Mammary epithelial cell (primary cell): Measurements from ENCODE around the gene TSSC4.

Experiments
- EZH2 ChIP-seq: IDR thresholded peaks from 2 replicates; pipeline ENCODE4 v1.6.1; 2012; ENCODE audit warnings: low read length, inconsistent platforms, borderline replicate concordance
- TF ChIP-seq, protein P1 (sequence below), 2 donors: IDR thresholded peaks in 1 of 2; conservative IDR thresholded peaks in 1 of 2; 2 replicates each; pipeline ENCODE4 v1.5.1; 2011 to 2012; ENCODE audit warnings: inconsistent platforms in 2 of 2, low read length in 2 of 2, mild to moderate bottlenecking in 2 of 2, control low read depth in 1 of 2, low read depth in 1 of 2; ENCODE audit not compliant: insufficient read depth in 1 of 2; ENCODE audit errors: extremely low read depth in 1 of 2

DNA sequence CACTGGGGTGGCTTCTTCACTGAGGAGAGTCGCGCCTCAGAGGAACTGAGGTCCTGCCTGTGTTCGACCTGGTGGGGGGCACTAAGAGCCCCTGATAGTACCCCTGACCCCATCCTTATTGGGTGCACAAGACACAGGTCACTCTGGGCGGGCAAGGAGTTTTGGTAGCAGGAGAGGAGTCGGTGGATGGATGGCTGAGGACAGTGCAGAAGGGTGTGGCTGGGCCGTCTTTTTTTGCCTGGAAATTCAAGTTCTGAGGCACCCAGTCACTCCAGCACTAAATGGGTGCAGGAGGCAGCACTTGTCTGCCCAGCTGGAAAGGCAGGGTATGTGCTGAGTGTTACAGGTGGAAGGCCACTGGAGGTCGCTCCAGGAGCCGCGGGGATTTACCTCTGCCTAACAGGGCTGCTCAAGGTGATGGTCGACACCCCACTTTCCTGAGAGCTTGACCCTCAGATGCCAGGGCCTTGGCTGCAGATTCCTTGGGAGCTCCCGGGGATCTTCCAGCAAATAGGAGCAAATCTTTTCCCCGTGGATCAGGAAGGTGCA is 960 bp downstream of the TSSC4 start:
- TF ChIP-seq EZH2 = no peak
- TF ChIP-seq, protein P1, sequence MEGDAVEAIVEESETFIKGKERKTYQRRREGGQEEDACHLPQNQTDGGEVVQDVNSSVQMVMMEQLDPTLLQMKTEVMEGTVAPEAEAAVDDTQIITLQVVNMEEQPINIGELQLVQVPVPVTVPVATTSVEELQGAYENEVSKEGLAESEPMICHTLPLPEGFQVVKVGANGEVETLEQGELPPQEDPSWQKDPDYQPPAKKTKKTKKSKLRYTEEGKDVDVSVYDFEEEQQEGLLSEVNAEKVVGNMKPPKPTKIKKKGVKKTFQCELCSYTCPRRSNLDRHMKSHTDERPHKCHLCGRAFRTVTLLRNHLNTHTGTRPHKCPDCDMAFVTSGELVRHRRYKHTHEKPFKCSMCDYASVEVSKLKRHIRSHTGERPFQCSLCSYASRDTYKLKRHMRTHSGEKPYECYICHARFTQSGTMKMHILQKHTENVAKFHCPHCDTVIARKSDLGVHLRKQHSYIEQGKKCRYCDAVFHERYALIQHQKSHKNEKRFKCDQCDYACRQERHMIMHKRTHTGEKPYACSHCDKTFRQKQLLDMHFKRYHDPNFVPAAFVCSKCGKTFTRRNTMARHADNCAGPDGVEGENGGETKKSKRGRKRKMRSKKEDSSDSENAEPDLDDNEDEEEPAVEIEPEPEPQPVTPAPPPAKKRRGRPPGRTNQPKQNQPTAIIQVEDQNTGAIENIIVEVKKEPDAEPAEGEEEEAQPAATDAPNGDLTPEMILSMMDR (conservative IDR thresholded peaks at IDR 0.05 in 1 of 2, IDR thresholded peaks at IDR 0.05 in 1 of 2; ENCODE audit: extremely low read depth in 1 of 2, insufficient read depth in 1 of 2, low read depth in 1 of 2, low read length in 2 of 2) = peak; percentile 30 to 37
